Measurements from ENCODE around the gene PSMA1. TPM values are rescaled to one million over a fixed set of nuclear protein-coding genes. Genes with fewer than 3 reads are reported as not detected.

Gene PSMA1
- total and polyA plus RNA-seq, 2 of the 13 experiments (the other 11 are each of a cell fraction or from before 2014, with no cell fraction given) = 188 to 229 TPM

DNA sequence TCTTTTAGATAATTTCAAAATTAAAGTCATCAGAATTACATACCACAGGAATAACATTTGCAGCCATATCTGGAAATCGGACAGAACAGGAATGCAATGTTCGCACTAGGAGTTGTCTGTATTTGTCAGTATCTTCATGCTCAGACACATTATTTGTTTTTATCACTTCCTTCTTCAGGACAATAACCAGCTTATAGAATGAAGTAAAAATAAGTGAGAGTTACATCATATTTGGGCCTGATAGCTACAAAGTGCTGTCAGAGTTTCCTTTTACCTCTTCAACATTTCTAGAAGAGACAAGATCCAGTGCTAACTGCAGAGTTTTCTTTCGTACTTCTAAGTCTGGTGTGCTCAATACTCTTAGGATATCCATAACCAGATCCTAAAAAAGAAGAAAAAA is 39.5 kb downstream of the PSMA1 start:
- no peaks in the 10 kb centered on the region for H3K4me1 ChIP-seq (ENCODE audit: insufficient read depth, low read length)
- no peaks in the 10 kb centered on the region for H3K9me3 ChIP-seq (ENCODE audit: low read length)
- FAIRE-seq = no peak
- 95% methylated on average over 3 of the region's 3 CpGs for WGBS (ENCODE audit: low lambda C conversion rate)
- ATAC-seq = no peak
- no peak for DNase-seq (ENCODE audit: low spot score)
- no peaks in the 10 kb centered on the region for H3K79me2 ChIP-seq (ENCODE audit: insufficient read depth, low read length)
- H3K27me3 ChIP-seq (ENCODE audit: control insufficient read depth in 1 of 2, insufficient read depth in 2 of 2, low read length in 2 of 2) = no peaks in the 10 kb centered on the region
- 0 out of 2 replicates have a peak, but pooled peaks cover 3% of the 10 kb centered on the region for H4K20me1 ChIP-seq (ENCODE audit: insufficient read depth, low read length)
- H2AFZ ChIP-seq (ENCODE audit: low read length) = no peak overlapping the region
- H3K36me3 ChIP-seq (replicated peaks in 1 of 2; ENCODE audit: control insufficient read depth in 1 of 2, insufficient read depth in 2 of 2, low read length in 2 of 2) = peaks cover 20 to 84% of the 10 kb centered on the region in 2 experiments
- H3K4me3 ChIP-seq (replicated peaks in 1 of 3; ENCODE audit: insufficient read depth in 1 of 3, low read depth in 2 of 3, low read length in 3 of 3) = no peak overlapping the region
- H3K9ac ChIP-seq (ENCODE audit: insufficient read depth, low read depth, low read length) = no peak overlapping the region
- no peak overlapping the region for H3K27ac ChIP-seq (ENCODE audit: extremely low read length, insufficient read depth, low read length)
- ChIA-PET CTCF (ENCODE audit: low intra/inter-chr PET ratio, low total read pairs) (no interaction called here), POLR2A (no interaction called here)
- no TSS peak for BruUV-seq (replicated peaks)
- intact Hi-C loops (cut with micrococcal nuclease; ENCODE audit: unreplicated experiment) (no loop called here), in situ Hi-C loops (cut with HindIII; ENCODE audit: extremely low pct_ligation_motif_present, low pct_unique_long_range_greater_than_20kb) (no loop called here)
- TF ChIP-seq ZNF431 (CRISPR knock-in tag; IDR thresholded peaks at IDR 0.05; ENCODE audit: borderline replicate concordance, low read depth) = no peak
- TF ChIP-seq, protein P1, sequence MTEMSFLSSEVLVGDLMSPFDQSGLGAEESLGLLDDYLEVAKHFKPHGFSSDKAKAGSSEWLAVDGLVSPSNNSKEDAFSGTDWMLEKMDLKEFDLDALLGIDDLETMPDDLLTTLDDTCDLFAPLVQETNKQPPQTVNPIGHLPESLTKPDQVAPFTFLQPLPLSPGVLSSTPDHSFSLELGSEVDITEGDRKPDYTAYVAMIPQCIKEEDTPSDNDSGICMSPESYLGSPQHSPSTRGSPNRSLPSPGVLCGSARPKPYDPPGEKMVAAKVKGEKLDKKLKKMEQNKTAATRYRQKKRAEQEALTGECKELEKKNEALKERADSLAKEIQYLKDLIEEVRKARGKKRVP (CRISPR knock-in tag; IDR thresholded peaks at IDR 0.05) = peak in 1 of 2 experiments; percentile 80; a peak in 2 of 4 replicates
- H3K4me2 ChIP-seq (ENCODE audit: low read depth, low read length) = no peak overlapping the region

DNA sequence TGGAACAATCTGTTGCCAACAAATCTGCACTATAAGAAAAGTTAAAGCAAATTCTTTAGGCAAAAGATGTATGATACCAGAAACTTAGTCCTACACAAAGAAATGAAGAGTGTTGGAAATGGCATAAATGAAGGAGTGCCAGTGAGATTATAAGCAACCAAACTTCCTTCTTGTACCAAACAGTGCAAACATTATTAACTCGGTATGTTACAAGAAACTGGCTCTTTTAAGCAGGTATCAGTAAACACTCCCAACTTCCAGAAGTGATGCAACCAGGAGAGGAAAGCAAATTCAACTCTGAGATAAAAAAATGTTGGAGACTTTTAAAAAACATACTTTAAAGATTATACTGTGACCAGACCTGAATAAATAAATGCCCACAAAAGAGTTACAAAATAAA is 49.1 kb downstream of the PSMA1 start:
- WGBS (ENCODE audit: low lambda C conversion rate) = 85% methylated on average over 1 of the region's 1 CpG
- ATAC-seq (no peak), FAIRE-seq (no peak), DNase-seq (ENCODE audit: low spot score) (no peak)
- no peaks in the 10 kb centered on the region for H4K20me1 ChIP-seq (ENCODE audit: insufficient read depth, low read length)
- TF ChIP-seq SCMH1 (CRISPR knock-in tag; IDR thresholded peaks at IDR 0.05; ENCODE audit: borderline replicate concordance) = no peak
- no peak for TF ChIP-seq ZNF124 (CRISPR knock-in tag; IDR thresholded peaks at IDR 0.05)
- TF ChIP-seq ZNF263 (CRISPR knock-in tag; IDR thresholded peaks at IDR 0.05) = no peak
- no peak for TF ChIP-seq ZFY (CRISPR knock-in tag; IDR thresholded peaks at IDR 0.05)
- in situ Hi-C loops (cut with HindIII; ENCODE audit: extremely low pct_ligation_motif_present, low pct_unique_long_range_greater_than_20kb) (no loop called here), intact Hi-C loops (cut with micrococcal nuclease; ENCODE audit: unreplicated experiment) (no loop called here)
- H3K27me3 ChIP-seq (ENCODE audit: control insufficient read depth in 1 of 2, insufficient read depth in 2 of 2, low read length in 2 of 2) = no peaks in the 10 kb centered on the region
- no peak overlapping the region for H3K4me2 ChIP-seq (ENCODE audit: low read depth, low read length)
- H3K79me2 ChIP-seq (ENCODE audit: insufficient read depth, low read length) = no peaks in the 10 kb centered on the region
- POLR2A ChIA-PET = no interaction called here
- H2AFZ ChIP-seq (ENCODE audit: low read length) = no peak overlapping the region
- CTCF ChIA-PET (ENCODE audit: low intra/inter-chr PET ratio, low total read pairs) = no interaction called here
- H3K9ac ChIP-seq (ENCODE audit: insufficient read depth, low read depth, low read length) = no peak overlapping the region
- H3K9me3 ChIP-seq (ENCODE audit: low read length) = no peaks in the 10 kb centered on the region
- H3K4me3 ChIP-seq (replicated peaks in 1 of 3; ENCODE audit: insufficient read depth in 1 of 3, low read depth in 2 of 3, low read length in 3 of 3) = no peak overlapping the region
- H3K36me3 ChIP-seq (replicated peaks in 1 of 2; ENCODE audit: control insufficient read depth in 1 of 2, insufficient read depth in 2 of 2, low read length in 2 of 2) = peaks cover 27 to 92% of the 10 kb centered on the region in 2 experiments
- H3K4me1 ChIP-seq (ENCODE audit: insufficient read depth, low read length) = no peaks in the 10 kb centered on the region
- H3K27ac ChIP-seq (ENCODE audit: extremely low read length, insufficient read depth, low read length) = no peak overlapping the region
- no TSS peak for BruUV-seq (replicated peaks)
